ENCODE results near the gene S100A3.
"Not testable (repeated sequence)": the region's sequence is repeated elsewhere in the genome, so short reads cannot be mapped to it uniquely, and the experiment has no call there.

GRCh38 chr1:153520137-153520691 is 28.8 kb downstream of the S100A3 start:
- TF ChIP-seq, protein P1, sequence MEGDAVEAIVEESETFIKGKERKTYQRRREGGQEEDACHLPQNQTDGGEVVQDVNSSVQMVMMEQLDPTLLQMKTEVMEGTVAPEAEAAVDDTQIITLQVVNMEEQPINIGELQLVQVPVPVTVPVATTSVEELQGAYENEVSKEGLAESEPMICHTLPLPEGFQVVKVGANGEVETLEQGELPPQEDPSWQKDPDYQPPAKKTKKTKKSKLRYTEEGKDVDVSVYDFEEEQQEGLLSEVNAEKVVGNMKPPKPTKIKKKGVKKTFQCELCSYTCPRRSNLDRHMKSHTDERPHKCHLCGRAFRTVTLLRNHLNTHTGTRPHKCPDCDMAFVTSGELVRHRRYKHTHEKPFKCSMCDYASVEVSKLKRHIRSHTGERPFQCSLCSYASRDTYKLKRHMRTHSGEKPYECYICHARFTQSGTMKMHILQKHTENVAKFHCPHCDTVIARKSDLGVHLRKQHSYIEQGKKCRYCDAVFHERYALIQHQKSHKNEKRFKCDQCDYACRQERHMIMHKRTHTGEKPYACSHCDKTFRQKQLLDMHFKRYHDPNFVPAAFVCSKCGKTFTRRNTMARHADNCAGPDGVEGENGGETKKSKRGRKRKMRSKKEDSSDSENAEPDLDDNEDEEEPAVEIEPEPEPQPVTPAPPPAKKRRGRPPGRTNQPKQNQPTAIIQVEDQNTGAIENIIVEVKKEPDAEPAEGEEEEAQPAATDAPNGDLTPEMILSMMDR (IDR thresholded peaks at IDR 0.05) = not testable (repeated sequence)
- not testable (repeated sequence) for TF ChIP-seq POLR2A (IDR thresholded peaks at IDR 0.05)
